Epidermal melanocyte (primary cell): ENCODE measurements around the gene RSRC1.
"Not testable (repeated sequence)": the region's sequence is repeated elsewhere in the genome, so short reads cannot be mapped to it uniquely, and the experiment has no call there.

ENCODE experiments used
- DNase-seq: peaks from one replicate; pipeline ENCODE4 v3.0.0; 2011; ENCODE audit warnings: low spot score; ENCODE audit not compliant: insufficient read length

The RSRC1 gene

DNA sequence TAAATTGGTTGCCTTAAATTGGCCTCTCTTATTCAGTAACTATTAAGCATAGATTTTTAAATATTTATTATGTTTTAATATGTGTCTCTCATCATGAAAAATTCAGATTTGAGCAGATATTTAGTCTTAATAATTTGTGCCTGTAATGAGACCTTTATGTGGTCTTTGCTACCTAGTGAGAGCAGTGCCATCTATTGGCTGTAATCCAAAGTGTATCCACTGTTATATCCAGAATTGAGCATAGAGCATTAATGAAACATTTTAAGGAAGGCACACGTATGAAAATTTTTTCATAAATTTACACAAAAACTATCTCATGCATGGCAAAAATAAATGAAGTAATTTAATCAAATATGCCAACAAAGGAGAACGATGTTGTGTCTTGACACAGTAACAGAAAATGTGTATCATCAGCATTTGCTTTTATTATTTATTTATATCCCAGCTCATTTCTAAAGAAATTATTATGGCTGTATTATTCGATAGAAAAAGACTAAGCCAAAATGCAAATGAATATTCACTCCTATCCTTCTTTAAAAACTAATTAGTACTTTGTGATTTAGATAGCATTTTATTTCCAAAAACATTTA is 203.5 kb downstream of the RSRC1 start:
- no peak for DNase-seq

DNA sequence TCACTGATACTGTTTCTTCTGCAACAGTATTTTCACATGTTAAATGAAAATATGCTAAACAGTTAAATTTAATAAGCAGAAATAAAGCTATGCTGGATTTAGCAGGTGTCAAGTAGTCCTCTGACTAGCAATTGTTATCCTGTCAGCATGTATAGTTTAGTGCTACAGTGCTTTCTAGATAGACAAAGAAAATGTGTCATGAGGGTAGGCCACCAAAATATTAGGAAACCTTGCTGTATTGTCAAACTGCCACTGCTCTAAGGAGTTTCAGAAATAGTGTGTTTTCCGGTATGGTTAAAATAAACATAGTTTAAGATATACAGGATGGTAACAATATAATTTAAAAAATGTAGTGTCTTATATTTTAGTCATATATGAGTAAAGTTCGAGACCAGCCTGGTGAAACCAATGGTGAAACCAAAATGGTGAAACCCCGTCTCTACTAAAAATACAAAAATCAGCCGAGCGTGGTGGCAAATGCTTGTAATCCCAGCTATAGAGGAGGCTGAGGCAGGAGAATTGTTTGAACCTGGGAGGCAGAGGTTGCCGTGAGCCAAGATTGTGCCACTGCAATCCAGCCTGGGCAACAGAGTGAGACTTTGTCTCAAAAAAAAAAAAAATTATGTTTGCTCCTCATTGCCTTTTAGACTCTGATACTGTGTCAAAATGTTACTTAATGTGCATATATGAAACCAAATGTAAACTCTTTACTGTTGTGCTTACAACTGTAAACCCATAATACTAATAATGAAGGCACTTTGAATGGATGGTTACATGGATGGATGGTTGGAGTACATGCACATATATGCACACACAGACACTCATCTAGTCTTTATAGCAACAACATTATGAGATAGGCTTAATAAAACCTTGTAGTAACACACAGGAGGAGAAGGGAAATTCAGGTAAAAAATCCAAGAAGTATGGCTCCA is 204.8 kb downstream of the RSRC1 start:
- no peak for DNase-seq

DNA sequence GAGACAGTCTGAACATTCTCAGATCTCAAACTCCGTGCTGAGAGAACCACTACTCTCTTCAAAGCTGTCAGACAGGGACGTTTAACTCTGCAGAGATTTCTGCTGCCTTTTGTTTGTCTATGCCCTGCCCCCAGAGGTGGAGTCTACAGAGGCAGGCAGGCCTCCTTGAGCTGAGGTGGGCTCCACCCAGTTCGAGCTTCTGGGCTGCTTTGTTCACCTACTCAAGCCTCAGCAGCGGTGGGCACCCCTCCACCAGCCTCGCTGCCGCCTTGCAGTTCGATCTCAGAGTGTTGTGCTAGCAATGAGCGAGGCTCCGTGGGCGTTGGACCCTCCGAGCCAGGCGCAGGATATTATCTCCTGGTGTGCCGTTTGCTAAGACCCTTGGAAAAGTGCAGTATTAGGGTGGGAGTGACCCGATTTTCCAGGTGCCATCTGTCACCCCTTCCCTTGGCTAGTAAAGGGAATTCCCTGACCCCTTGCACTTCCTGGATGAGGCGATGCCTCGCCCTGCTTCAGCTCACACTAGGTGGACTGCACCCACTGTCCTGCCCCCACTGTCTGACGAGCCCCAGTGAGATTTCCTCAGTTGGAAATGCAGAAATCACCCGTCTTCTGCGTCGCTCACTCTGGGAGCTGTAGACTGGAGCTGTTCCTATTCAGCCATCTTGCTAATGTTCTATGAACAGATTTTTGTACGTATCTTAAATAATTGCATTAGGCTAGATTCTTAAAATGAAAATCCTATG is 220.0 kb downstream of the RSRC1 start:
- not testable (repeated sequence) for DNase-seq

DNA sequence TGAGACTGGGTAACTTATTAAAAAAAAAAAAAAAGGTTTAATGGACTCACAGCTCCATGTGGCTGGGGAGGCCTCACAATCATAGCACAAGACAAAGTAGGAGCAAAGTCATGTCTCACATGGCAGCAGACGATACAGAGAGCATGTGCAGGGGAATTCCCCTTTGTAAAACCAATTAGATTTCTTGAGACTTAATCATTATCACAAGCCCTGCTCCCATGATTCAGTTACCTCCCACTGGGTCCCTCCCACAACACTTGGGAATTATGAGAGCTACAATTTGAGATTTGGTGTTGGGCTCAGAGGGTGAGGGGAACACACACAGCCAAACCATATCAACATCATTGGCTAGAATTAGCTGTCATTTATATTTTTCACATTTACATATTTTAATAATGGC is 221.0 kb downstream of the RSRC1 start:
- no peak for DNase-seq

DNA sequence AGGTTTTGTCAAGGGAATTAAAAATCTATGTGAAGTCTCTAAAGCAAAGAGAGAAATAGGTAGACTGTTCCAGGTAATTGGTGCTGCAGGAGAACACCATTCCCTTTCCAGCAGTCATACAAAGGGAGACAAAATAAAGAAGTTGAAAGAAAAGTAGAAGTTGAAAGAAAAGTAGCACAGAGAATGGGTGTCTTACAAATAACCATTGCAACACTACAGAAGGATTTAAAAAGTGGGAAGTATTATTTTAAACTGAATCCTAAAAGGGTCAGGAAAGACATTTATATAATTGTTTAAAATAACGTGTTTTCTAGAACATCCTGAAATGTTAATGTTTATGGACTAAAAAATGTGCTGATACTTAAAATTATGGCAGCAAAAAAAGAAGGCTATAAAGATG is 223.8 kb downstream of the RSRC1 start:
- DNase-seq = no peak

DNA sequence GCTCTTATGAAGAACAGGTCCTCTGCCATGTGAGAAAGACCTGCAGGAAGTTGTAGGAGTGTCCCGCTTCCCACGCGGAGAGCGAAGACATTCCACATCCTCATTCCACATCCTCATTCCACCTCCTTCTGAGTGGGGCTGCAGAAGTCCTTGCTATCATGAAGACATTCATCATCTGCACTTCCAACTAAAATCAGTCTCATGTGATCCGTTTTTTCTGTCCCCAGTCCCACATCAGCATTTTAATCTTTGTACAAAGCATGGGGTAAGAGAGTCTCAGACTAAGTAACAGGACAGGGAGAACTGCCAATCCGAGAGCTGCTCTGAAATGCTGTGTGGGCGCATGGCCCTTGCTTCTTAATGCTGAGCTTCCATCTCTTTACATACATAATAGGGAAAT is 227.2 kb downstream of the RSRC1 start:
- DNase-seq = no peak

DNA sequence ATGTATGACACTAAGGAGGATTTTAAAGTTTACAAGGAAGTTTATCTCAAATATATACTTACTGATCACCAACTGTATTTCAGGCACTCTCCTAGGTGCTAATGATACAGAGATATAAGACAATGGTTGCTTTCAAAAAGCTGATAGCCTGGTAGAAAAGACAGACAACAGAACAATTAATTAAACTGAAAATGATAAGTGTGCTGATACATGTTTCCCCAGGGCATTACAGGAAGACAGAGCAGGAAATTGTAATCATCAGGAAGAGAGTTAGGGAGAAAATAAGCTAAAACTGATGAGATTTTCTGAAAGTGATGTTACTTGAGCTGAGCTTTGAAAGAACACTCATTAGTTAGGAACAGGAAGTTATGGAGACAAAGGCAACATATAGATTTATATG is 229.7 kb downstream of the RSRC1 start:
- no peak for DNase-seq

DNA sequence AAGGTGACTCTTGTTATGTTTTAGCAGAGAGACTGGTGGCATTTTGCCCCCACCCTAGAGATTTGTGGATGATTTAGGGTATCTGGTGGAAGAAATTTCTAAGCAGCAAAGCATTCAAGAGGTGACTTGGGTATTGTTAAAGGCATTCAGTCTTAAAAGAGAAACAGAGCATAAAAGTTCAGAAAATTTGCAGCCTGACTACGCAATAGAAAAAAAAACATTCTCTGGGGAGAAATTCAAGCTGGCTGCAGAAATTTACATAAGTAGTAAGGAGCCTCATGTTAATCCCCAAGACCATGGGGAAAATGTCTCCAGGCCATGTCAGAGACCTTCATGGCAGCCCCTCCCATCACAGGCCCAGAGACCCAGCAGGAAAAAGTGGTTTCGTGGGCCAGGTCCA is 231.1 kb downstream of the RSRC1 start:
- not testable (repeated sequence) for DNase-seq

DNA sequence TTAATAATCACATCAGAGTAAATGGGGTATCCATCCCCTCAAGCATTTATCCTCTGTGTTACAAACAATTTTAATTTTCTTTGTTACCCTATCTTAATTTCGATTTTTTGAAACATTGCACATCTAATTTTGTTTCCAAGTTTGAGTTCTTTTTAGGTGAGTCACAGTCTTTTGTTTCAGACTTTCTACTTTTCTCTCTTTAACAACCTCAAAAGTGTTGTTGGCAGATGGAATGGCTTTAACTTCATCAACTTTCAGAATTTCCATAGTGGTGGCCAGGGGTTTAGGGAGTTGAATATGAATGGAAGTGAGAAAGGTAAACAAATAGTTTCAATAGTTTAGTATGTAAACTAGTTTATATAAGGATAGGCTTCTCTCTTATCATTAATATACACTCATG is 238.1 kb downstream of the RSRC1 start:
- DNase-seq = no peak

DNA sequence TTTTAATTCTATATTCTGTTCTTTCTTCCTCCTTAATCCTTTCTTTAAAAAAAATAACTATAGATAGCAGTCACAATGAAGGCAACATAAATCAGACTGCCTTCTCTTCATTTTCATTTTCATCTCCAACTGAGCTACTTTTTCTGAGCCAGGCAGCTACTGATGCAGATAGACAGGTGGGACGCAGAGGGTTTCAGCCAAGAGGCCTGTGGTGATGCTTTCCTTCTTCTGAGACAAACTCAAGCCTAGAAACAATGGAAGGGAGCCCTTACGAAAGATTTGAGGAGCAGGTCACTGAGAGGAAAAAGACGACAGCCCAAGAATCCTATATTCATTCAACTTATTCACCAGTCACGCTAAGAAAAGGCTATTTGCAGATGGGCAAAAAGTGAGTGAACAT is 241.1 kb downstream of the RSRC1 start:
- no peak for DNase-seq

DNA sequence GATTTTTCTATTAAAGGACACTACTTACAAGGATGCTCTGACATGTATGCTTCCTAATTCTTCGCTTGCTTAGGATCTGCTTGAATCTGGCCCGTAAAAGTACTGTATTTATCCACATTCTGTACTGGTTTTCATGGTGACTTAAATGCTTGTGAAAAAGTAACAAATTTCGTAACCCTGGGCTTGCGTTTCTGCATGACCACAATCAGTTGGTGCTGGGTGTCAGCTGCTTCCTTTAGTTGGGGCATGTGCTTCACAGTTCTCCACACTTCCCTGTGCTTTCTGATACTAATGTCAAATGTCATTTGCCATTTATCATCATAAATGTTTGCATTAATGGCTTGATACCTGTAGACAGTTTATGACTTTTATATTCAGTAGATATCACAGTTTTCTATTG is 242.7 kb downstream of the RSRC1 start:
- DNase-seq = no peak

DNA sequence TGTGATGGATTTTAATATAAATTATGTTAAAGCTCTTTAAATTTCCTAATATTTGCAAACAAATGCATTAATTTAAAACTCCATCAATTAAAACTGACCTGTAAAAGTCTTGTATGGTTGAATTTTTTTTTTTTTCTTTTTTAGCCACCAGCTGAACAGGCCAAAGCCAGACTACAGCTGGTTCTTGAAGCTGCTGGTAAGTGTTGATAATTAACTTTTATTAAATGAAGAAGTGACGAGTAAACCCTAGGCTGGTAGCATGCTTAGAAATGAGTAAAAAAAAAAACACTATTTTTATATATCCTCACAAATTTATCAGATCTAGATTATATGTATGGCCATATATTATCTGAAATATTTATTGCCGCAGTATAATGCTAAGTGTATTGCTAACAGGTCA is 244.8 kb downstream of the RSRC1 start:
- no peak for DNase-seq

DNA sequence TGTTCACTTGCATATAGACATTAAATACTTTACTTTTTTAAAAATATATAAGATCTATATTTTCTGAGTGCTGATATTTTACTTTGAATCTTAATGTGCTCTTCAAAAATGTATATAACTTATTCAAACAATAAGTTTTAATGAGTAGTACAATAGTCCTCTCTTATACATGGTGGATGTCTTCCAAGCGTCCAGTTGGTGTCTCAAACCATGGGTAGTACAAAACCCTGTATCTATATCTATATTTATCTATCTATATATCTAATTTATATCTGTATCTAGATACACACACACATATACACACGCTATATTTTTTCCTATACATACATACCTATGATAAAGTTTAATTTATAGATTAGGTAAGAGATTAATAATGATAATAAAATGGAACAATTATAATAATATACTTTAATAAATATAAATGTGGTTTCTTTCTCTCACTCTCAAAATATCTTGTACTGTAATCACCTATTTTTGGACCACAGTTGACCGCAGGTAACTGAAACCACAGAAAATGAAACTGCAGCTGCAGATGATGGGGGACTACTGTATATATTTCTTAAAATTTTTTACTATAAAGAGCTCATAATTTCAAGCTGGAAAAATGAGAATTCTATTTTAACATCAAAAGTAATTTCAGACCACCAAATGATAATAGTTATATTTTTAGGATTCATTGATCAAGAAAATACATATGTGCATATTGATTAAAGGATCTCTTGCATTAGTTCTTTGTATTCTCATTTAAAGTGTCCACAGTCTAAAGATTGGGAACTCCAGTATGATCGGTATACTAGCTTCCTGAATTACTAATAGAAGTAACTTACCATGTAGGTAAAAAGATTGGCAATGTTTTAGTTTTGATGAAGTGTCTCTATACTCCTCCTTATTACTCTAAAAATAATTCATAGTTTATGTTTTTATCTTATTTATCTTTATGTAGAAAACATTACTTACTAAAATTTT is 246.0 kb downstream of the RSRC1 start:
- no peak for DNase-seq

DNA sequence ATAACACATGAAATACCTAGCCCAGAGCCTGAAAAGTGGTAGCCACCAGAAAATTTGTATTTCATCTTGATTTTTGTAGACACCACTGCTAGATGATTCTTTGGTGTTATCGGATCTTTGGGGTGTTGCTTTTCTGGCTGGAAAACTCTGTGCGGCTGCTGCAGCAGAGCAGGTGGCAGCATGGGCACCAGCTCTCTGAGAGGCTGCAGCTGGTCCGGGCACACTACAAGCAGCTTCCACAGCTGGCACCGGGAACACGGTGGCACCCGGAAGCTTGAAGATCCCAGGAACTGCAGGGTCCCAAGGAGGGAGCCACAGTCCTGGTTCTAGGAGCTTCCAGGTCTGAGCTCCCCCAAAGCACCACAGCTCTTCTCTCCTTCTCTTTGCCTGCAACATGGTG is 249.4 kb downstream of the RSRC1 start:
- no peak for DNase-seq

DNA sequence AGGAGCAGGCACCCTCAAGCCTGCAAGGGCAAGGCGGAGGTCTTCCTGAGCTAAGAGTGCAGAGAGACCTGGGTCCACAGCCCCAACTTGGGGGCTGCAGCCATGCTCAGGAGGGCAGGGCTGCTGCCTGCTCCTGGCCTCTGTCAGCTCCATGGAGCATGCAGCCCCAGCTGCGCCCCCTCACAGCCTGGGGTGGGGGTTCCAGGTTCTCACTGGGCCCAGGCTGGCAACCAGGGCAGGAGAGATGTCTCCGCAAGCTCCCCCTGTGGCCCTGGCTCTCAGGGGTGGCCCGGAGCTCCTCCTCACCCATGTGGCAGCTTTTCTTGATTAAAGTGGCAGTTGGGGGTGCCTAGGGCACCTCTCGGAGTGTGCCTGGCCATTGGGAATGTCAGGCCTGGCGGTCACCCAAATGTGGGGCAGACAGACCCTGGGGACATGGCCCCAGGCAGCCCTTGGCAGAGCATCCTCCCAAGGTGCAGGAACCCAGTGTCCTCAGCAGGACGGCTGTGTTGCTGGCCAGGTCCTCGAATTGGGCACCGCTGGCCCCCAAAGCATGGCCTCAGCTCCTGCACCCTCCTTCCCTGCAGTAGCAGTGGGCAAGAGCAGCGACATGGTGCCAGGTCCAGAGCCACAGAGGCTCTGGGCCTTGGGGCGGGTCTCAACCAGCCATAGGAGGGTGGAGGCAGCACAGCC is 251.0 kb downstream of the RSRC1 start:
- DNase-seq = no peak

DNA sequence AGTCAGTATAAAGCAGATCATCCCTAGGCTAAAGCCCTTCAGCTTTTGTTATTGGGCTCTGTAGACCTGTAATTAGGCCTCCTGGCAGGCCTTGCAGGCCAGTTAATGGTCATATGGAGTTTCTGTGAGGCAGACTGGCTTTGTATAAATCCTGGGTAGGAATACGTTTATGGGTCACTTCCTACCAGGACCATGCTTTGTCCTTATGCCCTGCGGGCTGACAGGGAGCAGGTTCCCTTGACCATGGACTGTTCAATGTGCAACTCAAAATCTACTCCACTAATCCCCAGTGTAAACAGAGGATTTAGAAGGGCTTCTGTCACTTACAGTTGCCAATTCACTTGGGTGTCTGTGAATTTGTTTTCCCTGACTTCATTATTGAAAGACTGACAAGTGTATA is 258.4 kb downstream of the RSRC1 start:
- no peak for DNase-seq

DNA sequence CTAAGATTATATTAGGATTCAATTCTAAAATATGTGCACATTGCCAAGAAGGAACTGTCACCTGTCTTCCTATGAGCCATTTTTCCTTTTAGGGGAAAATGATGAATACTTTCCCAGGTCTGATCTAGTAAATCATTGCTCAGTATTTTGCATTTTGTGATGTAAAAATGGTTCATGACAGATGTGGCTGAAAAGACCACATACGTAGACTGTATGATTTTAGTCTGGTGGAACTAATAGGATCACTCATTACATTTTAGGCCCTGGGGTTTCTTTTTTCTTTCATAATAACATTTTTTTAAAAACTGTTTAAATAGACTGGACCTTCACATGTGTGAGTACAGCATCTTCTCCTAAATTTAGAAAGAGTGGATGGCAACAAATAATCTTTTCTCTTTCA is 259.4 kb downstream of the RSRC1 start:
- no peak for DNase-seq

DNA sequence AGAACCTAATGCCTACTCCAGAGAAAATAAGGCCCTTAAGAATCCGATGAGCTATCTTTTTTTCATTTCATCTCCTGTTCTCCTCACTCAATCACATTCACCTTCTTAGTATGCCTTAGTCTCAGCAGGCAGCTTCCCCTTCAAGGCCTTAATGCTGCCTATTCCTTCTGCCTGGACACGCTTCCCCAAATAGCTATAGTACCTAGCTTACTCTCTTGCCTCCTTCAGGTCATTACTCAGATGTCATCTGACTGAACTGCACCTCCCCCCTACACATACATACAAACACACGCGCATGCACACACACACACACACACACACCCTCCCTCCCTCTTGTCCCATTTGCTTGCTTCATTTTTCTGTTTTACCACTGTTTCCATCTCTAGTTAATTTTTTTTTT is 269.6 kb downstream of the RSRC1 start:
- no peak for DNase-seq

DNA sequence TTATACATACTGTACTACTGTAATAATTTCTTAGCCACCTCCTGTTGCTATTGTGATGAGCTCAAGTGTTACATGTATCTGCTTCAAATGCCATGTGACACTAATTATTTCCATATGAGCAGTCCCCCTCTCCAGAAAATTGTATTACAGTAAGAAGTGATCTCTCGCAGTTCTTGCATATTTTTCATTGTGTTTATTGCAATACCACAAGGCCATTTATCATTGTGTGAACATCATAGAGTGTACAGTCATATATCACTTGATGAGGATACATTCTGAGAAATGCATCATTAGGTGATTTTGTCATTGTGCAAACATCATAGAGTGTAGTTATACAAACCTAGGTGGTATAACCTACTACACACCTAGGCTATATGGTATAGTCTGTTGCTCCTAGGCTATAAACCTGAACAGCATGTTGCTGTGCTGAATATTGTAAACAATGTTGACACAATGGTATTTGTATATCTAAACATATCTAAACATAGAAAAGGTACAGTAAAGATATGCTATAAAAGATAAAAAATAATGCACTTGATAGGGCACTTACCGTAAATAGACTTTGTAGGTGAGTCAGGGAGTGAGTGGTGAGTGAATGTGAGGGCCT is 271.5 kb downstream of the RSRC1 start:
- no peak for DNase-seq

DNA sequence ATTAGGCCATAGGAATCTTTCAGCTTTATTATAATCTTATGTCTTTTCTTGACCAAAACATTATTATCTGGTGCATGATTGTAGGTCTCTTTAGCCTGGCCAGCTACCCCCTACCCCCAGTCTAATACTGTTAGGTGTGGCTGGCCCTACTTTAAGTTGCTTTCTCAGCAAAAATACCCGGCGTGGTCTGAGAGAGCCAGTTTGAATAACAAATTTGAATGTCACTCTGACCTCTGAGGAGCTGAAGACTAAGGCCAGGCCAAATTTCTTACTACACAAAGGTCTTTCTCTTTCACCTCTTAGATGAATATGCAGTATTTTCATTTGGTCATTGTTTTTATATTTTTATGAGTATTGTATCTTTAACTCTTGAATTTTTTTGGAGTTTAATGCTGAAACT is 272.6 kb downstream of the RSRC1 start:
- no peak for DNase-seq
